Neutrophil (primary cell): Measurements from ENCODE around the gene PARD3.

Experiments
- H3K27ac ChIP-seq: fragments of 200-600 bp; sonication (generic); 2 replicates; pipeline ENCODE4 v1.5.1; 2016; ENCODE audit warnings: mild to moderate bottlenecking, moderate library complexity
- H3K27me3 ChIP-seq: fragments of 200-600 bp; sonication (generic); 2 replicates; pipeline ENCODE4 v1.6.0; 2016; ENCODE audit warnings: mild to moderate bottlenecking
- H3K36me3 ChIP-seq: fragments of 200-600 bp; sonication (generic); 2 replicates; pipeline ENCODE4 v1.5.1; 2017
- H3K4me1 ChIP-seq, 2 experiments: fragments of 200-600 bp in 1 of 2; sonication (generic) in 1 of 2; 1 replicate in 1 of 2; 2 replicates in 1 of 2; pipeline versions ENCODE4 v1.5.1 to v1.6.1; 2013 to 2016; ENCODE audit warnings: low read depth in 1 of 2, low read length in 1 of 2, mild to moderate bottlenecking in 1 of 2, moderate library complexity in 1 of 2; ENCODE audit not compliant: control insufficient read depth in 1 of 2, insufficient read depth in 1 of 2
- H3K4me3 ChIP-seq, 2 experiments: fragments of 200-600 bp in 1 of 2; sonication (generic) in 1 of 2; 1 replicate in 1 of 2; 2 replicates in 1 of 2; pipeline ENCODE4 v1.5.1; 2013 to 2016; ENCODE audit warnings: low read depth in 1 of 2, low read length in 1 of 2, mild to moderate bottlenecking in 1 of 2, moderate library complexity in 1 of 2
- H3K9me3 ChIP-seq: fragments of 200-600 bp; sonication (generic); 2 replicates; pipeline ENCODE4 v1.5.1; 2016
- TF ChIP-seq, protein P1 (sequence below): fragments of 200-600 bp; sonication (generic); IDR thresholded peaks from 2 replicates; pipeline ENCODE4 v1.5.1; 2016; ENCODE audit warnings: antibody characterized with exemption

PARD3 gene

GRCh38 chr10:34858003-34858402 lies 42.9 kb upstream of the PARD3 start:
- H3K27ac ChIP-seq, result no peak overlapping the region

DNA sequence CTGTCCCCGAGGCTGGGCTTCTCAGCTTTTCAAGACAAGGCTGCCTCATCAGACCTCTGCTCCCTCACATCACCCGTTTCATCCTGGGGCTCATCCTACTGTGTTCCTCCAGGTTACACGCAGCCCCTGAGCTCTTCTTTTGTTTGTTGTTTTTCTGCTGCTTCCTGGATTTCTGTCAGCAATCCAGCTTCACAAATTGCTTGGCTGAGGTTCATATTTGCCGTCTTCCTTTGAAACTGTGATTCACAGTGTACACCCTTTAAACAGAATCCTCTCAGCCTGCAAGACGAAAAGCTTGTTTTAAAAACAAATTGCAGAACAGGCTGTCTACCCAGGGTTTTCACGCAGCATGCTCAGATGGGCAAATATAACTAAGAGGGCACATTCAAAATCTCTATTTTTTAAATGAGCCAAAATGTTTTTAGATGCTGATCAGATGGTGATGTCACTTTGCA lies 39.1 kb upstream of the PARD3 start:
- no peaks in the 10 kb centered on the region for H3K4me1 ChIP-seq
- no peaks in the 10 kb centered on the region for H3K36me3 ChIP-seq
- no peak overlapping the region for H3K4me3 ChIP-seq
- no peaks in the 10 kb centered on the region for H3K9me3 ChIP-seq
- H3K27me3 ChIP-seq, result no peaks in the 10 kb centered on the region
- TF ChIP-seq, protein P1, sequence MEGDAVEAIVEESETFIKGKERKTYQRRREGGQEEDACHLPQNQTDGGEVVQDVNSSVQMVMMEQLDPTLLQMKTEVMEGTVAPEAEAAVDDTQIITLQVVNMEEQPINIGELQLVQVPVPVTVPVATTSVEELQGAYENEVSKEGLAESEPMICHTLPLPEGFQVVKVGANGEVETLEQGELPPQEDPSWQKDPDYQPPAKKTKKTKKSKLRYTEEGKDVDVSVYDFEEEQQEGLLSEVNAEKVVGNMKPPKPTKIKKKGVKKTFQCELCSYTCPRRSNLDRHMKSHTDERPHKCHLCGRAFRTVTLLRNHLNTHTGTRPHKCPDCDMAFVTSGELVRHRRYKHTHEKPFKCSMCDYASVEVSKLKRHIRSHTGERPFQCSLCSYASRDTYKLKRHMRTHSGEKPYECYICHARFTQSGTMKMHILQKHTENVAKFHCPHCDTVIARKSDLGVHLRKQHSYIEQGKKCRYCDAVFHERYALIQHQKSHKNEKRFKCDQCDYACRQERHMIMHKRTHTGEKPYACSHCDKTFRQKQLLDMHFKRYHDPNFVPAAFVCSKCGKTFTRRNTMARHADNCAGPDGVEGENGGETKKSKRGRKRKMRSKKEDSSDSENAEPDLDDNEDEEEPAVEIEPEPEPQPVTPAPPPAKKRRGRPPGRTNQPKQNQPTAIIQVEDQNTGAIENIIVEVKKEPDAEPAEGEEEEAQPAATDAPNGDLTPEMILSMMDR, result no peak
- no peak overlapping the region for H3K27ac ChIP-seq

More at GRCh38 chr10:34858003-34858402, 42.9 kb upstream of the PARD3 start:
- Histone ChIP-seq H3K4me3 (no peak overlapping the region), H3K36me3 (no peaks in the 10 kb centered on the region), H3K9me3 (no peaks in the 10 kb centered on the region), H3K27me3 (no peaks in the 10 kb centered on the region), H3K4me1 (no peaks in the 10 kb centered on the region)
- TF ChIP-seq, protein P1, result no peak

DNA sequence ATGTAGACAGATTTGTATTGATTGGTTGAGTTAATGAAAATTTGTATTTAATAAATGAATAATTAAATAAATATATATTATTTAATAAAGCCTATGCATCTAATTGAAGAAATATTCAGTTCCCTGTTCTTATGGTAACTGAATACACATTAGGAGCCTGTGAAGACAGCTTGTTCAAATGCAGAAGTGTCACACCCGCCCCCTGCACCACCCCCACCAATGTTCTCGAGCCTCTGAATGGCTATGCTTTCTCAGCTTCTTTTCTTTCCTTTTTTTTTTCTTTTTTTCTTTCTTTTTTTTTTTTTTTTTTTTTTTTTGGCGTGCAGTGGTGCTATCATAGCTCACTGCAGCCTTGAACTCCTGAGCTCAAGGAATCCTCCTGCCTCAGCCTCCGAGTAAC lies 38.3 kb upstream of the PARD3 start:
- TF ChIP-seq, protein P1, result no peak
- Histone ChIP-seq H3K9me3 (no peaks in the 10 kb centered on the region), H3K27me3 (no peaks in the 10 kb centered on the region), H3K36me3 (no peaks in the 10 kb centered on the region), H3K4me3 (no peak overlapping the region), H3K27ac (no peak overlapping the region), H3K4me1 (no peaks in the 10 kb centered on the region)

DNA sequence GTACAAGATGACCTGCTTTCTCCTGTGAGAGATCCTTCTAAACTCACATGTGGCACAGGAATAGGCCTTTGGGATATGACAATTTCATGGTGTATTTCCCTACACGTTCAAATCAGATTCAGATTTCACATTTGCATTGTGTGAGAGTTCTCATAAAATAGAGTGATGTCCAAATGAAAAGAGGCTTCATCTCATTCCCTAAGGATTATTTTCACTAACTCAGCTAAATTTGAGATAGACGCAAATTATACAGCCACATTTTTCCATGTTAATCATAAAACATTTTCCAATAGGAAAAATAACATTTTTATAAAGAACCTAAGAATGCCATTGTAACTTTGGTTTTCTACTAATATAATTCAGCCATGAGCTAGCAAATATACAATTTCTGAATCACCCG lies 35.5 kb upstream of the PARD3 start:
- Histone ChIP-seq H3K9me3 (no peaks in the 10 kb centered on the region), H3K36me3 (no peaks in the 10 kb centered on the region), H3K4me1 (no peaks in the 10 kb centered on the region), H3K27ac (no peak overlapping the region), H3K27me3 (no peaks in the 10 kb centered on the region), H3K4me3 (no peak overlapping the region)
- TF ChIP-seq, protein P1, result no peak

- Histone ChIP-seq H3K36me3 (no peaks in the 10 kb centered on the region), H3K27ac (no peak overlapping the region), H3K4me1 (no peaks in the 10 kb centered on the region), H3K27me3 (no peaks in the 10 kb centered on the region), H3K4me3 (no peak overlapping the region), H3K9me3 (no peaks in the 10 kb centered on the region)
- TF ChIP-seq, protein P1, result no peak
Measured at GRCh38 chr10:34850036-34850435, 34.9 kb upstream of the PARD3 start.

DNA sequence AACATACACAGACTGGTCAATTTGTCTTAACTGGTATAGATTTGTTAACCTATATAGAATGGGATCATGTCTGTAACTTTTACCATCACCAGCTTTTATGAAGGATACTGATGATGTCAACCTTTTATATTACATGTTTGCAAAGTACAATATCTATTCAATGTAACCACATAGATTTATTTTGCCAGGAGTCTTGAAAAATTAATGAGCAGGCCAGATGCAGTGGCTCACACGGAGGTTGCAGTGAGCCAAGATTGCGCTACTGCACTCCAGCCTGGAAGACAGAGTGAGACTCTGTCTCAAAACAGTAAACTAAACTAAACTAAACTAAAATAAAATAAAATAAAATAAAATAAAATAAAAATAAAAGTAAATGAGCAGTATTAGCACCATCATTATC lies 30.0 kb upstream of the PARD3 start:
- TF ChIP-seq, protein P1, result no peak
- H3K27ac ChIP-seq, result no peak overlapping the region
- H3K4me3 ChIP-seq, result no peak overlapping the region
- H3K9me3 ChIP-seq, result no peaks in the 10 kb centered on the region
- no peaks in the 10 kb centered on the region for H3K4me1 ChIP-seq
- no peaks in the 10 kb centered on the region for H3K36me3 ChIP-seq
- H3K27me3 ChIP-seq, result no peaks in the 10 kb centered on the region
